SK-N-MC (cell line): Measurements from ENCODE around the gene NELFCD.

Experiments used
- DNase-seq: peaks from one replicate; pipeline ENCODE4 v3.0.0-alpha.2; 2011; ENCODE audit warnings: low read depth, low spot score
- H3K27ac ChIP-seq: fragments of 200-600 bp; sonication (generic); 2 replicates; pipeline ENCODE4 v1.5.1; 2016; ENCODE audit warnings: mixed run types
- H3K36me3 ChIP-seq: fragments of 200-600 bp; sonication (generic); 2 replicates; pipeline ENCODE4 v1.6.1; 2017; ENCODE audit warnings: antibody characterized with exemption, low read length, mixed read lengths; ENCODE audit not compliant: insufficient read depth
- H3K4me3 ChIP-seq: fragments of 200-600 bp; sonication (generic); 2 replicates; pipeline ENCODE4 v1.5.1; 2016
- H3K9ac ChIP-seq: fragments of 200-600 bp; sonication (generic); 2 replicates; pipeline ENCODE4 v1.8.0; 2017; ENCODE audit warnings: mixed run types, mixed read lengths; ENCODE audit not compliant: insufficient read length
- H3K9me3 ChIP-seq: fragments of 200-600 bp; sonication (generic); 2 replicates; pipeline ENCODE4 v1.6.1; 2017; ENCODE audit warnings: low read depth, mild to moderate bottlenecking, antibody characterized with exemption, low read length, moderate library complexity, mixed read lengths
- EZH2 ChIP-seq: fragments of 200-600 bp; sonication (generic); IDR thresholded peaks from one replicate; pipeline ENCODE4 v1.6.1; 2017; ENCODE audit warnings: antibody characterized with exemption
- FOXP2 ChIP-seq: optimal IDR thresholded peaks from 2 replicates; pipeline ENCODE3; 2011; ENCODE audit warnings: mild to moderate bottlenecking, moderate library complexity; ENCODE audit not compliant: insufficient read depth; ENCODE audit errors: extremely low read length, control extremely low read depth
- POLR2AphosphoS5 ChIP-seq: IDR thresholded peaks from 2 replicates; pipeline ENCODE4 v1.6.1; 2012; ENCODE audit warnings: mild to moderate bottlenecking, low read depth, low read length, borderline replicate concordance

NELFCD gene

GRCh38 chr20:59004493-59004762 lies 23.4 kb downstream of the NELFCD start:
- Histone ChIP-seq H3K9me3 (no peaks in the 10 kb centered on the region), H3K9ac (no peak overlapping the region), H3K36me3 (no peaks in the 10 kb centered on the region), H3K27ac (no peak overlapping the region), H3K4me3 (no peak overlapping the region)
- DNase-seq: no peak
- TF ChIP-seq FOXP2: no peak
- no peak for TF ChIP-seq EZH2
- TF ChIP-seq POLR2AphosphoS5: no peak

- Histone ChIP-seq H3K9me3 (no peaks in the 10 kb centered on the region), H3K27ac (no peak overlapping the region), H3K9ac (no peak overlapping the region), H3K36me3 (no peaks in the 10 kb centered on the region), H3K4me3 (no peak overlapping the region)
- no peak for DNase-seq
- TF ChIP-seq EZH2 (no peak), FOXP2 (no peak), POLR2AphosphoS5 (no peak)
These were observed 23.9 kb downstream of the NELFCD start for GRCh38 chr20:59004763-59005522.

- Histone ChIP-seq H3K27ac (no peak overlapping the region), H3K9me3 (no peaks in the 10 kb centered on the region), H3K36me3 (no peaks in the 10 kb centered on the region), H3K4me3 (no peak overlapping the region), H3K9ac (no peak overlapping the region)
- TF ChIP-seq FOXP2 (no peak), EZH2 (no peak), POLR2AphosphoS5 (no peak)
- DNase-seq: no peak
These were observed 24.6 kb downstream of the NELFCD start for GRCh38 chr20:59005523-59006166.

- H3K9me3 ChIP-seq: no peaks in the 10 kb centered on the region
- H3K4me3 ChIP-seq: no peak overlapping the region
- H3K27ac ChIP-seq: no peak overlapping the region
- no peaks in the 10 kb centered on the region for H3K36me3 ChIP-seq
- TF ChIP-seq FOXP2: no peak
- no peak for TF ChIP-seq EZH2
- no peak for TF ChIP-seq POLR2AphosphoS5
- no peak overlapping the region for H3K9ac ChIP-seq
- DNase-seq: no peak
These were observed 25.3 kb downstream of the NELFCD start for GRCh38 chr20:59006167-59006863.

- H3K27ac ChIP-seq: no peak within 1 kb of the TSS
These were observed 26.0 kb downstream of the NELFCD start, which contains the start of gene CTSZ for GRCh38 chr20:59006864-59007664. Gene CTSZ (minus strand): TSS chr20:59007254. CDS start chr20:59007128, 126 bp downstream.

GRCh38 chr20:59007665-59008511 lies 26.8 kb downstream of the NELFCD start:
- Histone ChIP-seq H3K9ac (no peak overlapping the region), H3K9me3 (no peaks in the 10 kb centered on the region), H3K36me3 (no peaks in the 10 kb centered on the region), H3K27ac (no peak overlapping the region), H3K4me3 (no peak overlapping the region)
- no peak for TF ChIP-seq EZH2
- no peak for TF ChIP-seq FOXP2
- no peak for TF ChIP-seq POLR2AphosphoS5
- DNase-seq: no peak

More at GRCh38 chr20:59006864-59007664, 26.0 kb downstream of the NELFCD start, which contains the start of gene CTSZ:
- Histone ChIP-seq H3K9me3 (no peaks in the 10 kb centered on the region), H3K4me3 (no peak within 1 kb of the TSS), H3K9ac (no peak within 1 kb of the TSS), H3K36me3 (no peaks in the 10 kb centered on the region)
- no peak for TF ChIP-seq EZH2
- no peak for TF ChIP-seq POLR2AphosphoS5
- no peak for TF ChIP-seq FOXP2
- DNase-seq: no peak

GRCh38 chr20:59008715-59009336 lies 27.8 kb downstream of the NELFCD start:
- H3K36me3 ChIP-seq: no peaks in the 10 kb centered on the region
- no peak overlapping the region for H3K27ac ChIP-seq
- H3K4me3 ChIP-seq: no peak overlapping the region
- H3K9me3 ChIP-seq: no peaks in the 10 kb centered on the region
- DNase-seq: no peak
- H3K9ac ChIP-seq: no peak overlapping the region
- no peak for TF ChIP-seq EZH2
